Effector memory CD8-positive, alpha-beta T cell (primary cell): ENCODE results near the gene ARHGAP10.

Source experiments
- ATAC-seq: fragments of 150-1000 bp; cut with Tn5 transposase; replicated peaks from 2 replicates; pipeline ENCODE4 v1.10.0; 2021; ENCODE audit warnings: mild to moderate bottlenecking, moderate library complexity
- DNase-seq, 3 experiments: peaks; one replicate each; pipeline ENCODE4 v3.0.0; 2021
- H3K27ac Mint-ChIP-seq, 2 donors: one replicate each; pipeline ENCODE4 v1.8.0; 2022; ENCODE audit warnings: mild to moderate bottlenecking in 2 of 2, mixed read lengths in 2 of 2, moderate library complexity in 2 of 2
- H3K27me3 Mint-ChIP-seq, 2 donors: one replicate each; pipeline ENCODE4 v1.8.0; 2022; ENCODE audit warnings: mixed read lengths in 2 of 2
- H3K36me3 Mint-ChIP-seq: one replicate; pipeline ENCODE4 v1.8.0; 2022; ENCODE audit warnings: mild to moderate bottlenecking, moderate library complexity, mixed read lengths; ENCODE audit not compliant: insufficient read depth
- H3K4me1 Mint-ChIP-seq, 2 donors: one replicate each; pipeline ENCODE4 v1.8.0; 2022; ENCODE audit warnings: low read depth in 2 of 2, mixed read lengths in 2 of 2
- H3K4me3 Mint-ChIP-seq, 2 donors: one replicate each; pipeline ENCODE4 v1.8.0; 2022; ENCODE audit warnings: mild to moderate bottlenecking in 2 of 2, mixed read lengths in 2 of 2, moderate library complexity in 2 of 2
- H3K9me3 Mint-ChIP-seq, 2 donors: one replicate each; pipeline ENCODE4 v1.8.0; 2022; ENCODE audit warnings: mixed read lengths in 2 of 2

Gene ARHGAP10

DNA sequence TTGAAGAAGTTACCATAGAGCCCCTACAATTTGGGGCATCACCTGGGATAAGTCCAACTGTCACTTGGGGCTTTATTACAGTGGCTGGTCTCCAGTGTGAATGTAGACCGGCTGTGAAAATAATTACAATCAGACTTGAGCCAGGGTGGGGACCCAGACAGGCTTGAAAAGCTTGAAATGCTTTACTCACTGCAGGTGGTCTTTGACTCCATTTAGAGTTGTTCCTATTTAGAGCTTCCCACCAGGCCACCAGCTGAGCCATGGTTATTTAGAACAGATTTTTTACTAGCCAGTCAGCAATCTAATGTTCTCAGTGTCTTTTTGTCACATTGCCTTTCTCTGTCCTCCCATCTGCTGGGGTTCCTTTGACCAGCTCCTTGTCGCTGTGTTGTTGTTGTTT lies 5.7 kb downstream of the ARHGAP10 start:
- no peak for ATAC-seq
- H3K36me3 Mint-ChIP-seq: peaks cover 3% of the 10 kb centered on the region
- H3K27ac Mint-ChIP-seq: no peak overlapping the region
- DNase-seq: no peak
- H3K4me3 Mint-ChIP-seq: no peak overlapping the region
- no peaks in the 10 kb centered on the region for H3K27me3 Mint-ChIP-seq
- no peaks in the 10 kb centered on the region for H3K9me3 Mint-ChIP-seq
- H3K4me1 Mint-ChIP-seq: peaks cover 37 to 45% of the 10 kb centered on the region in 2 donors

DNA sequence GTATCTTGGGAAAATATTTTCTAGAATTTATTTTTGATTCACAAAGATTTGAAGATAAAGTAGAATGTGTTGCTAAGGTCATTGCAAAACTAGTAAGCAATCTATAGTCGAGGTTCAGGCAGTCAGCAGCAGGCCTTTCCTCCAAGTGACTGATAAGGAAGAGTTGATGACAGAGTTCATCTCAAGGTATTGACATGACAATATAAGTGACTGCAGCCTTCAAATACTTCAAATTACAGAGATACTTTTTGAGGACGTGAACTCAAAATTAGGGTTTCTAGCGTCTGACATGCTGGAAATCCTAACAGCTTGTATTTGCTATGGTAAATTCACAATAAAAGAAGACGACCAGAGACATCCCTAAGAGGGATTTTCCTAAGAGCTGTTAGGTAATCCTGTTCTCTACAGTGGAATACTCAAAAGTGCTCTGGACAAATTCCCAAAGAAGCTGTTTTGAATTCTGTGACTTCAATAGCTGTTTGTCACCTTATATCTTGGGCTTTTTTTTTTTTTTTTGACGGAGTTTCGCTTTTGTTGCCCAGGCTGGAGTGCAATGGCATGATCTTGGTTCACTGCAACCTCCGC lies 7.4 kb downstream of the ARHGAP10 start:
- no peaks in the 10 kb centered on the region for H3K27me3 Mint-ChIP-seq
- ATAC-seq (no peak), DNase-seq (no peak)
- no peak overlapping the region for H3K27ac Mint-ChIP-seq
- no peaks in the 10 kb centered on the region for H3K9me3 Mint-ChIP-seq
- peaks cover 3% of the 10 kb centered on the region for H3K36me3 Mint-ChIP-seq
- H3K4me3 Mint-ChIP-seq: no peak overlapping the region
- H3K4me1 Mint-ChIP-seq: peaks cover 26 to 36% of the 10 kb centered on the region in 2 donors

DNA sequence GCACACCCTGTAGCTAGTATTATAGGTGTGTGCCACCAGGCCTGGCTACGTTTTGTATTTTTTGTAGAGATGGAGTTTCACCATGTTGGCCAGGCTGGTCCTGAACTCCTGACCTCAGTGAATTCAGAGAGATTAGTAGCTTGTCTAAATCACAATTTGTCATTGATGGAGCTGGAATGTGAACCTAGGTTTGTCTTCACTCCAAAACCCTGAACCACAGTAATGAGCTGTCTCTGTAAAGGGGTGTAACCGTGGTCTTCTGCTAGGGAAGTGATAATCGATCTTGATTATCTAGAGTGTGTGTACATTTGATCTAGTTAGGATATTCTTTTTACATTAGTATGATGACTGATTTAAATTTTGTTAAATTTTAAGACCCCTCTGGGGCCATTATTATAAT lies 8.3 kb downstream of the ARHGAP10 start:
- no peak for DNase-seq
- no peak overlapping the region for H3K4me3 Mint-ChIP-seq
- no peak for ATAC-seq
- peaks cover 28 to 39% of the 10 kb centered on the region in 2 donors for H3K4me1 Mint-ChIP-seq
- no peaks in the 10 kb centered on the region for H3K27me3 Mint-ChIP-seq
- no peaks in the 10 kb centered on the region for H3K9me3 Mint-ChIP-seq
- no peak overlapping the region for H3K27ac Mint-ChIP-seq
- H3K36me3 Mint-ChIP-seq: peaks cover 3% of the 10 kb centered on the region

DNA sequence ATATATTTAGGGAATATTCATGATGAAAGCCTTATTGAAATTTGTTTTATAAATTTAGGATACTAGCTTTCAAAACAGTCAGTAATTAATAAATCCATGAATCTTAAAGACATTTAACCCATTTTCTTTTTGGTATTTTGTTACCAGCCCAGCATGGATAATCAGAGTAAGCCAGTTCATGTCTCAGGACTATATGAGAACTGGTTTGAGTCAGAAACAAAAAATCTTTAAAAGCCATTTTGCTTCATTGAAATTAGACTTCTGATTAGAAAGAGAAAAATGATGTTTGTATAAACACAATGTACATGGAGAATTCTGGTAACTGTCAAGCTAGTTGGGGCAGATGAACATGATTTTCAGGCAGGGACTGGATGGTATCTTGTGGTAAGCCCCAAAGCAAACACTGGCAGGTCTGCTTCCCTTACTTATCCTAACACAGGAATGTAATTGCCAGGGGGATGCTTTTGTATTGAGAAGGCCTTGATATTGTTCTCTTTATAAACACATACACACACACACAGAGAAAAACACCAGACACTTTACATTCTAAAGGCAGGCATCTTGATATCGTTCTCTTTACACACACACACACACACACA lies 9.4 kb downstream of the ARHGAP10 start:
- ATAC-seq (no peak), DNase-seq (no peak)
- Mint-ChIP-seq H3K27me3 (no peaks in the 10 kb centered on the region), H3K4me1 (peaks cover 24 to 31% of the 10 kb centered on the region in 2 donors), H3K36me3 (peaks cover 3% of the 10 kb centered on the region), H3K27ac (peak overlapping the region; percentile 10 to 61), H3K4me3 (peak overlapping the region in 1 of 2 donors; percentile 2), H3K9me3 (no peaks in the 10 kb centered on the region)

DNA sequence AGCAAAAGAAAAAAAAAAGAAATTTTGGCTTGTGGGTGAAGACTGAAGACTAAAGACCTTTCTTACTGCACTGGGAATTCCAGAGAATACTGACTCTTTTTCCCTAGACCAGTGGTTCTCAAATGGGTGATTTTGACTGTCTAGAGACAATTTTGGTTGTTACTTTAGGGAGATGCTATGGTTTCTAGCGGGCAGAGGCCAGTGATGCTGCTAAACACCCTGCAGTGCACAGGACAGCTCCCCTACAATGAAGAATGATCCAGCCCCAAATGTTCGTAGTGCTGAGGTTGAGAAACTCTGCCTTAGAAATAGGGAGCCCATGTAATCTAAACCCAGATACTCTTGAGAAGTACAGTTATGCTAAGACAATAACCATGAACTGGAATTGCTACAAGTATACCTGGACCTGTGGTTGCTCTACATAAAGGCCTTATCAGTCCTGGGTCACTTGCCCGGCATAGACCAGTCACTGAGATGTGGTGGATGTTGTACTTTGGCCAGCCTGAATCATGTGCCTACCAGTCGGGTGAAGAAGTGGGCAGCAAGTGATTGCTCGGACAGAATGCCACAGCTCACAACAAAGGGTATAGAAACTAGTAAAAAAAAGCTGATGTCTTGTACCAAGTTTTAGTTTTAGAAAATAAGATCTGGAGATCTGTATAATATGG lies 16.0 kb downstream of the ARHGAP10 start:
- DNase-seq (no peak), ATAC-seq (no peak)
- Mint-ChIP-seq H3K4me3 (no peak overlapping the region), H3K36me3 (no peaks in the 10 kb centered on the region), H3K27me3 (no peaks in the 10 kb centered on the region), H3K9me3 (no peaks in the 10 kb centered on the region), H3K4me1 (peaks cover 23 to 26% of the 10 kb centered on the region in 2 donors), H3K27ac (peak overlapping the region; percentile 7 to 14)

DNA sequence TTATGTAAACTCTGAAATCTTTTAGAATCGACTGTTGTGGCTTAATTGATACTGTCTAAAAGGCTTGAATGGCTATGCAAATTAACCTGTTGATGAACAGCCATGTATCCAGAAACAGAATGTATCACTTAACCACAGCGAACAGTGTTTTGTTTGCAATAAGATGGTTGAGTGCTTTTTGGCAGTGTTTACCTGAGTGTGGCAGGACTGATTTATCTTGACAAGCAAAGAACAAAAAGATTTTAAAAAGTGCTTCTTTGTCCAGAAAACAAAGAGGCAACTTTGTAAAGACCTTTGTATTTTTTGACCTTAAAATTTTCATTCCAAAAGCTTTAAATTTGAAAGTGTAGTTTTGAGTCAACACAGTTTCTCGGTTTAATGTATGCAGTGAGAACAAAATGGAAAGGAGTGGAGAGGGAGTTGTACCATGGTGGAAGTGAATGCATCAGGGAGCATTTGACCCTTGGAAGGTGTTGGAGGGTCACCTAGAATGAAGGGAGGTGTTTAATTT lies 18.0 kb downstream of the ARHGAP10 start:
- no peaks in the 10 kb centered on the region for H3K9me3 Mint-ChIP-seq
- H3K27me3 Mint-ChIP-seq: no peaks in the 10 kb centered on the region
- H3K36me3 Mint-ChIP-seq: peaks cover 3% of the 10 kb centered on the region
- H3K27ac Mint-ChIP-seq: no peak overlapping the region
- DNase-seq (no peak), ATAC-seq (no peak)
- H3K4me1 Mint-ChIP-seq: peaks cover 14% of the 10 kb centered on the region in 2 donors
- H3K4me3 Mint-ChIP-seq: no peak overlapping the region

DNA sequence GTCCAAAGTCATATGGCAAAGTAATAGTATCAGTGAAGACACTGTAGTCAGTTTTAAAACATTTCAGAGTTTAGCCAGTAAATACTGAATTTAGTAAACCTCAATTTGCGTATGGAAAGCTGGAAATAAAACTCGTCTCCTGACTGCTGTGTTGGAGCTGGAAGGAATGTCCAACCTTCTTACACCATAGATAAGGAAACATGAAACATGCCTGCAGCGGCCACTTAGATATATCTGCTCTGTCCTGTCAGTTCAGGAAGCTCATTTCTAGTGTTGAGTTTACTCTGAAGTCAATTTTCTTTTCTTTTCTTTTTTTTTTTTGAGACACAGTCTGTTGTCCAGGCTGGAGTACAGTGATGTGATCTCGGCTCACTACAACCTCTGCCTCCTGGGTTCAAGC lies 21.2 kb downstream of the ARHGAP10 start:
- H3K4me1 Mint-ChIP-seq: peaks cover 15 to 22% of the 10 kb centered on the region in 2 donors
- H3K27ac Mint-ChIP-seq: no peak overlapping the region
- DNase-seq: no peak

DNA sequence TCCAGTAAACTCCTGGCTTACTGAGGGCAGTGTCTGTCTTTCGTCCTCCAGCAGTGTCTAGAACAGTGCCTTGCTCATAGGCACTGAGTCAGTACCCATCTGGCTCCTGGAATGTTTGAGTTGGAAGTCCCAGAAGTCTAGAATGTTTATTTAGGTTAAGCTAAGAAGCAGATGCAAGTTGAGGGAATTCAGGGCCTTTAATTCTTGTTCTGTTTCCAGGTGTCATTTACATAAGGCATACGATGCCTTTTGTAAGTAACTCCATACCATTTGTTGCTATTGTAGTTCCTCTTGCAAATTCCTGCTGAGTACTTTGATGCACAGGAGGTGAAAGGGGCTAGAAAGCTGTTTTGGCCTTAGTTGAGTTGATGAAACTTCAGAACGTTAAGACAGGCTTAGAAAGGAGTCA lies 22.2 kb downstream of the ARHGAP10 start:
- peaks cover 11 to 17% of the 10 kb centered on the region in 2 donors for H3K4me1 Mint-ChIP-seq
- ATAC-seq (no peak), DNase-seq (no peak)
- H3K9me3 Mint-ChIP-seq: no peaks in the 10 kb centered on the region
- H3K4me3 Mint-ChIP-seq: no peak overlapping the region
- no peaks in the 10 kb centered on the region for H3K27me3 Mint-ChIP-seq
- peaks cover 5% of the 10 kb centered on the region for H3K36me3 Mint-ChIP-seq
- no peak overlapping the region for H3K27ac Mint-ChIP-seq

More for the DNA sequence above, 21.2 kb downstream of the ARHGAP10 start:
- no peak for ATAC-seq
- H3K27me3 Mint-ChIP-seq: no peaks in the 10 kb centered on the region
- peaks cover 3% of the 10 kb centered on the region for H3K36me3 Mint-ChIP-seq
- H3K9me3 Mint-ChIP-seq: no peaks in the 10 kb centered on the region
- H3K4me3 Mint-ChIP-seq: no peak overlapping the region

DNA sequence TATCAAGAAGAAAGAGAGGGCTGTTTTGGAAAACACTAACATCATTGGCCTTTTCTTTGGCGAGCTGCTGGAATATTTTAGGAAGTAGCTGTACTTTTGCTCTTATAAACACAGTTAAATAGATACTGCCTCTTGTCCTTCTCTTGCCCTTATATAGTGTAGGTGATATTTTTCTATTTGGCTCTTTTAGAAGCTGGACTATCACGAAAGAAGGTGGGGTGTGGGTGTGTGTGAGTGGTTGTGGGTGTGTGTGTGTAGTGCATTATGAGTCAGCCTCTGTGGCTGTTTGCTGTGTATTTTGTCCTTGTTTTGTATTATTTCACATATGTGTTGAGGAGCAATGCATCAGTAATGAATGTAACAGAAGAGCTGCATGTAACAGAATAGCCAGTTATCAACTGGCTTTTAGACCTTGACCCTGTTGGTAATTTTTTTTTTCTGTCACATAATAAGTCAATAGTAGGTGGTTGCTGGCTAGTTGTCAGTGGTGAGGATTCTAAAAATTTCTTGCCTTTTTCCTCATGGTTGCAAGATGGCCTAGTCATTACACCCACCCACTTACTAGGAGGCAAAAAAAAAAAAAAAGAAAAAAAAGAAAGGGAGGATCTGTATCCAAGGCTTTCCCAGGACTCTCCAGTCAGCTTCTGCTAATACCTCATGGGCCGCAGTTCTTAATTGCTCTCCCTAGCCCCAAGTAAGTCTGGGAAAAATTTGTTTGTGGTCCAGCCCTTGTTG lies 23.8 kb downstream of the ARHGAP10 start:
- H3K9me3 Mint-ChIP-seq: no peaks in the 10 kb centered on the region
- H3K27ac Mint-ChIP-seq: no peak overlapping the region
- peaks cover 9 to 22% of the 10 kb centered on the region in 2 donors for H3K4me1 Mint-ChIP-seq
- peaks cover 5% of the 10 kb centered on the region for H3K36me3 Mint-ChIP-seq
- DNase-seq (no peak), ATAC-seq (no peak)
- no peaks in the 10 kb centered on the region for H3K27me3 Mint-ChIP-seq
- H3K4me3 Mint-ChIP-seq: peak overlapping the region in 1 of 2 donors; percentile 30

DNA sequence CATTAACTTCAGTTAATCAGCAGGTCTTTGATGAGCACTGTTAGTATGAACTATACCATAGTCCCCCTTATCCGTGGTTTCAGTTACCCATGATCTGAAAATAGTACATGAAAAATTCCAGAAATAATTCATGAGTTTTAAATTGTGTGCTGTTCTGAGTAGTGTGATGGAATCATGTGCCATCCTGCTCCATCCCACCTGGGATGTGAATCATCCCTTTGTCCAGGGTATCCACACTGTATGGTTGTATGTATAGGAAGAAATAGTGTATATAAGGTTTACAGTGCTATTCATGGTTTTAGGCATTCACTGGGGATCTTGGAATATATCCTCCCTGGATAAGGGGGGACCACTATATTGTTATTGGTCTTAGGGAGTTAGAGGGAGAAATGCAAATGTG lies 24.5 kb downstream of the ARHGAP10 start:
- Mint-ChIP-seq H3K4me1 (peaks cover 11 to 23% of the 10 kb centered on the region in 2 donors), H3K4me3 (no peak overlapping the region), H3K27me3 (no peaks in the 10 kb centered on the region), H3K9me3 (no peaks in the 10 kb centered on the region), H3K27ac (peak overlapping the region in 1 of 2 donors; percentile 55), H3K36me3 (peaks cover 5% of the 10 kb centered on the region)
- no peak for DNase-seq
- no peak for ATAC-seq

DNA sequence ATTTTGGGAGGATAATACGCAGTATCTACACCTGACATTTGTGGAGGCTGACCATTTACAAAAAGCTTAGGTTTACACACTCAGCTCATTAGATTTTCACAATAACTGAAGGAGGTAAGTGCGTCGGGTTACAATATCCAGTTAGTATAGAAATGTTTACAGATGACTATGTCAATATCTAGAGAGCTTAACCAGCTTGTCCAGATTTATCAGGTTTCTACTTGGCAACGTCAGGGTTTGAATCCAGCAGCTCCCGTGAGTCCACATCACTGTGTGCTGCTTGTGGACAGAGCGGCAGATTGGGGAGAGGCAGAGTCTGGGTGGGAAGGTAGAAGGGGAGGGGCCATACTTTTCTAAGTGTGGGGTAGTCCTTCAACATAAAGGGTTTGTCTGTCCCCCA lies 28.3 kb downstream of the ARHGAP10 start:
- Mint-ChIP-seq H3K9me3 (no peaks in the 10 kb centered on the region), H3K36me3 (peaks cover 2% of the 10 kb centered on the region), H3K4me1 (peaks cover 19 to 29% of the 10 kb centered on the region in 2 donors), H3K27me3 (no peaks in the 10 kb centered on the region), H3K27ac (no peak overlapping the region), H3K4me3 (no peak overlapping the region)
- DNase-seq (no peak), ATAC-seq (no peak)

DNA sequence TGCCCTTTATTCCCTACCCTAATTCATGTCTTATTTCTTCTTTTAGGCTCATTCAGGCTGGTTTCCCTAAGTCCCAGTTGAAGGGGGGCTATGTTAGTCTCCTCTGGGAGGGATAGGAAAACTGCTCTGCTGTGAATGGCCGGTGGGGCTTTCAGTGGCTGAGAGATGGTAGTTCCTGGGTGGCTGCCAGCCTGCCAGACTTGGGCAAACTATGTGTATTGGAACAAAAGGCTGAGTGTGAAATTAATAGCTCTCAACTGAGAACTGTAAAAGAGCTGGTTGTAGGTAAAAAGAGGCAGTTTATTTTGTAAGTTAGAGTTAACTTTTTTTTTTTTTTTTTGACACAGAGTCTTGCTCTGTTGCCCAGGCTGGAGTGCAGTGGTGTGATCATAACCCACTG lies 28.8 kb downstream of the ARHGAP10 start:
- H3K9me3 Mint-ChIP-seq: no peaks in the 10 kb centered on the region
- DNase-seq (no peak), ATAC-seq (no peak)
- H3K4me1 Mint-ChIP-seq: peaks cover 19 to 27% of the 10 kb centered on the region in 2 donors
- no peaks in the 10 kb centered on the region for H3K27me3 Mint-ChIP-seq
- H3K27ac Mint-ChIP-seq: no peak overlapping the region
- no peak overlapping the region for H3K4me3 Mint-ChIP-seq
- peaks cover 2% of the 10 kb centered on the region for H3K36me3 Mint-ChIP-seq

DNA sequence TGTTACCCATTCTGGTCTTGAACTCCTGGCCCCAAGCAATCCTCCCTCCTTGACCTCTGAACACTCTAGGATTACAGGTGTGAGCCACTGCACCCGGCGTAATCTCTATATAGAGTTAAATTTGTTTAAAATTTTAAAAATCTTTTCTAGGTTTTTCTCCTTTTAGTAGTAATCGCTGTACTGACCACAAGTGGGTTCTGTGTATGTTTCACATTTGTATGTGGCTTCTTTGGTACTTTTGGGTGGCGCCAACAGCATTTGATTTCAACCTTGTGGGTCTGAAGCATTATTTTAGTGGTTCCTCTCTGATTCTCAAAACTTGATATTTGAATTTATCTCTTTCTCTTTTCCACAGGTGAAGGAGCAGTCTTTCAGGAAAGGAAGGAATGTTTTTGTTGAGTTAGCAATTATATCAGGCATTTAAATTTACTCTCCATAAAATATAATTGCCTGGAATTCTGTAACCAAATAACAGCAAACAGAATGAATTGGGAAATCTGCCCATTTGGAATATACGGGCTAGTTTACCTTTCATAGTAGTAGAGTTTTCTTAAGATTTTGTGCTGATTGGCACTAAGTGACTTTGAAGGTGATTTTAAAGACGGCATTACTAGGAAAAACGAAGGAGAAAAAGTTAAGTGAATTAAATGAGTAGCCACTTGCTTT lies 29.5 kb downstream of the ARHGAP10 start:
- H3K27me3 Mint-ChIP-seq: no peaks in the 10 kb centered on the region
- no peak overlapping the region for H3K4me3 Mint-ChIP-seq
- H3K27ac Mint-ChIP-seq: peak overlapping the region in 1 of 2 donors; percentile 72
- ATAC-seq (peak; percentile 26), DNase-seq (no peak)
- H3K36me3 Mint-ChIP-seq: peaks cover 2% of the 10 kb centered on the region
- H3K4me1 Mint-ChIP-seq: peaks cover 18 to 21% of the 10 kb centered on the region in 2 donors
- H3K9me3 Mint-ChIP-seq: no peaks in the 10 kb centered on the region
